ENCODE measurements around the gene CDKN2B.

GRCh38 chr9:22008717-22009505 is at the start of gene CDKN2B:
- peak; percentile 88 to 98 (median 97) for TF ChIP-seq CTCF (IDR thresholded peaks at IDR 0.05)
- TF ChIP-seq POLR2AphosphoS5 (IDR thresholded peaks at IDR 0.05), result peak; percentile 87 to 96 (median 94)
- peak; percentile 95 for TF ChIP-seq POLR2A (IDR thresholded peaks at IDR 0.05)
- TF ChIP-seq EP300 (IDR thresholded peaks at IDR 0.05; ENCODE audit: low read depth), result no peak

Data from transverse colon (tissue), 4 donors.